Stimulated activated CD4-positive, alpha-beta T cell treated with anti-CD3 and anti-CD28 coated beads, Interleukin-1b, Interleukin-23, amount 100 ng/mL, for 48 hours (primary cell): Measurements from ENCODE around the gene PSMD14.
"Not testable (repeated sequence)": the region's sequence is repeated elsewhere in the genome, so short reads cannot be mapped to it uniquely, and the experiment has no call there.

Experiments
- DNase-seq: peaks from one replicate; pipeline ENCODE4 v3.0.0-alpha.2; 2020

PSMD14 gene

GRCh38 chr2:161308178-161308955, at the start of gene PSMD14:
Gene PSMD14 (plus strand): TSS chr2:161308425. CDS start chr2:161318826, 10,401 bp downstream.
- DNase-seq: peak; percentile 95

- DNase-seq: no peak
These were observed 42.4 kb upstream of the PSMD14 start for GRCh38 chr2:161265874-161266273.

- DNase-seq: no peak
These were observed 39.1 kb upstream of the PSMD14 start for GRCh38 chr2:161269111-161269510.

GRCh38 chr2:161273038-161273760, 35.0 kb upstream of the PSMD14 start:
- no peak for DNase-seq

GRCh38 chr2:161278564-161279229, 29.5 kb upstream of the PSMD14 start:
- DNase-seq: not testable (repeated sequence)

GRCh38 chr2:161279230-161279815, 28.9 kb upstream of the PSMD14 start:
- DNase-seq: not testable (repeated sequence)

GRCh38 chr2:161280906-161281323, 27.3 kb upstream of the PSMD14 start:
- DNase-seq: peak; percentile 39

- not testable (repeated sequence) for DNase-seq
These were observed 26.5 kb upstream of the PSMD14 start for GRCh38 chr2:161281615-161282310.

GRCh38 chr2:161282311-161282644, 25.9 kb upstream of the PSMD14 start:
- DNase-seq: not testable (repeated sequence)

- DNase-seq: no peak
These were observed 24.3 kb upstream of the PSMD14 start for GRCh38 chr2:161283926-161284325.

GRCh38 chr2:161303535-161304050, 4.6 kb upstream of the PSMD14 start:
- DNase-seq: no peak

- no peak for DNase-seq
These were observed 1.3 kb upstream of the PSMD14 start for GRCh38 chr2:161306919-161307318.

GRCh38 chr2:161307676-161308075, 549 bp upstream of the PSMD14 start:
- DNase-seq: no peak

- no peak for DNase-seq
These were observed 4.8 kb downstream of the PSMD14 start for GRCh38 chr2:161312996-161313395.

GRCh38 chr2:161315380-161315779, 7.2 kb downstream of the PSMD14 start:
- DNase-seq: no peak

- DNase-seq: no peak
These were observed 8.5 kb downstream of the PSMD14 start for GRCh38 chr2:161316701-161317100.

- DNase-seq: no peak
These were observed 13.9 kb downstream of the PSMD14 start for GRCh38 chr2:161321944-161322648.

GRCh38 chr2:161324876-161325275, 16.7 kb downstream of the PSMD14 start:
- no peak for DNase-seq

- DNase-seq: no peak
These were observed 19.4 kb downstream of the PSMD14 start for GRCh38 chr2:161327582-161327981.

- no peak for DNase-seq
These were observed 24.2 kb downstream of the PSMD14 start for GRCh38 chr2:161332371-161332967.

GRCh38 chr2:161335626-161336025, 27.4 kb downstream of the PSMD14 start:
- DNase-seq: no peak
